ENCODE results near the gene SLN.

DNA sequence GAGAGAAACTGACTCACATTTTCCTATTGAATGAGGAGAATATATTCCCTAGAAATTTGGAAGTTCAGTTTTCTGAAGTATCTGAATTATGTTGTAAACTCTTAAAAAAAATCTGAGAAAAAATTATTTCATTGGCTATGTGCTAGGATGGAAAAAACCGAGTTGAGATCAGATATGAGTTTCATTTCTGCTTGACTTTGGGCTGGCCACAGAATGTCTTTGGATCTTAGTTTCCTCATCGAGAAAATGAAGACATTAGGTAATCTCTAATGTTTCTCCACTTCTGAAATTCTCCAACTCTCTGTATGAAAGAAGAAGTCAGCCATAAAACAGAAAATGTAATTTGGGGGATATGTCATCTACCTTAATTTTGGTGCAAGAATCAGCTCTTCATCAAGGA lies 28.8 kb downstream of the SLN start:
- TF ChIP-seq EZH2phosphoT487 (IDR thresholded peaks at IDR 0.05; ENCODE audit: borderline replicate concordance, low read length) (no peak), EZH2 (IDR thresholded peaks at IDR 0.05; ENCODE audit: low read length, unreplicated experiment) (no peak)
- TF ChIP-seq, protein P1, sequence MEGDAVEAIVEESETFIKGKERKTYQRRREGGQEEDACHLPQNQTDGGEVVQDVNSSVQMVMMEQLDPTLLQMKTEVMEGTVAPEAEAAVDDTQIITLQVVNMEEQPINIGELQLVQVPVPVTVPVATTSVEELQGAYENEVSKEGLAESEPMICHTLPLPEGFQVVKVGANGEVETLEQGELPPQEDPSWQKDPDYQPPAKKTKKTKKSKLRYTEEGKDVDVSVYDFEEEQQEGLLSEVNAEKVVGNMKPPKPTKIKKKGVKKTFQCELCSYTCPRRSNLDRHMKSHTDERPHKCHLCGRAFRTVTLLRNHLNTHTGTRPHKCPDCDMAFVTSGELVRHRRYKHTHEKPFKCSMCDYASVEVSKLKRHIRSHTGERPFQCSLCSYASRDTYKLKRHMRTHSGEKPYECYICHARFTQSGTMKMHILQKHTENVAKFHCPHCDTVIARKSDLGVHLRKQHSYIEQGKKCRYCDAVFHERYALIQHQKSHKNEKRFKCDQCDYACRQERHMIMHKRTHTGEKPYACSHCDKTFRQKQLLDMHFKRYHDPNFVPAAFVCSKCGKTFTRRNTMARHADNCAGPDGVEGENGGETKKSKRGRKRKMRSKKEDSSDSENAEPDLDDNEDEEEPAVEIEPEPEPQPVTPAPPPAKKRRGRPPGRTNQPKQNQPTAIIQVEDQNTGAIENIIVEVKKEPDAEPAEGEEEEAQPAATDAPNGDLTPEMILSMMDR (conservative IDR thresholded peaks at IDR 0.05; ENCODE audit: low read depth, low read length) = no peak
